Dermis blood vessel endothelial cell (primary cell): ENCODE data around the gene GPR26. TPM values are rescaled to one million over a fixed set of nuclear protein-coding genes. Genes with fewer than 3 reads are reported as not detected.

Source experiments
- DNase-seq: peaks from one replicate; pipeline ENCODE4 v3.0.0; 2010
- total RNA-seq: library from RNA; depleted of rRNA; stranded (reverse); fragments of >200 nt; gene quantifications from 2 replicates; pipeline ENCODE4 v1.2.3, GENCODE V29; 2014

GPR26 gene
- total RNA-seq, 1 donor from 2014 or later, result not detected

GRCh38 chr10:123648595-123648994, 17.6 kb upstream of the GPR26 start:
- DNase-seq, result no peak

DNA sequence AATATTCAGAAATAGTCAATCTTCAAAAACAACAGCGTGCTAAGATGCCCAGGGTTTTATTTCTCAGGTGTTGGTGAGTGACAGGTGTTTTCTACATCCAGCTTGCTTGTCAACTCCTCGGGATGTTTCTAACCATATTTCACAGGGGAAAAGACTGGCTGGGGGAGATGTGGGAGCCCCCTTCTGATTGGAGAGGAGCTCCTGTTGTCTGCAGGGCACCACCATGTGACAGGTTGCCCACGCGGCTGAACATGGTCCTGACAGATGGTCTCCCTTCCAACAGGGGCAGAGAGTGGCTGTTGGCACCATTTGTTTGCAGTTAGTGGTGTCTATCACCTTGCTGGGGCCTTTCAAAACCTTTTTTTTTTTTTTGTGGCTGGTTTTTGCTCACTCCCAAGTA, 16.5 kb upstream of the GPR26 start:
- no peak for DNase-seq

- no peak for DNase-seq
Observed at GRCh38 chr10:123651421-123652047, 14.6 kb upstream of the GPR26 start.

DNA sequence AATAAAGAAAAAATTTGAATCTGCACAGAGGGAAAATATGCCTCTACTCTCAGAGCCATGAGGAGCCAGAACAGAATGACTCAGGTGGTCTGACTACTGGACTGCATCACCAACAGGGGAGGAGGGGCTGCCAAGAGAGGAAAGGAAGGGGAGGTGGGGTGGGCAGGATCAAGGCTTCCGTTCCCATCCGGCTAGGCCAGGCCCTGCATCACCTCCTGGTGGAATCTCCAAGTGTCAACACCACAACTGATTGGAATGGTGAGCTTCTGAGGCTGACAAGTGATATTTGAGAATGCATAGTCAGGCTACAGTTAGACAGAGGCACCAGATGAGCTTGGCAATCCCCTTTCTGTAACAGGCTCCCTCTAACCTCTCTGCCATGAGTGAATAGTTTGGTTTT, 10.4 kb upstream of the GPR26 start:
- no peak for DNase-seq

GRCh38 chr10:123663522-123663921, 2.6 kb upstream of the GPR26 start:
- DNase-seq, result no peak

DNA sequence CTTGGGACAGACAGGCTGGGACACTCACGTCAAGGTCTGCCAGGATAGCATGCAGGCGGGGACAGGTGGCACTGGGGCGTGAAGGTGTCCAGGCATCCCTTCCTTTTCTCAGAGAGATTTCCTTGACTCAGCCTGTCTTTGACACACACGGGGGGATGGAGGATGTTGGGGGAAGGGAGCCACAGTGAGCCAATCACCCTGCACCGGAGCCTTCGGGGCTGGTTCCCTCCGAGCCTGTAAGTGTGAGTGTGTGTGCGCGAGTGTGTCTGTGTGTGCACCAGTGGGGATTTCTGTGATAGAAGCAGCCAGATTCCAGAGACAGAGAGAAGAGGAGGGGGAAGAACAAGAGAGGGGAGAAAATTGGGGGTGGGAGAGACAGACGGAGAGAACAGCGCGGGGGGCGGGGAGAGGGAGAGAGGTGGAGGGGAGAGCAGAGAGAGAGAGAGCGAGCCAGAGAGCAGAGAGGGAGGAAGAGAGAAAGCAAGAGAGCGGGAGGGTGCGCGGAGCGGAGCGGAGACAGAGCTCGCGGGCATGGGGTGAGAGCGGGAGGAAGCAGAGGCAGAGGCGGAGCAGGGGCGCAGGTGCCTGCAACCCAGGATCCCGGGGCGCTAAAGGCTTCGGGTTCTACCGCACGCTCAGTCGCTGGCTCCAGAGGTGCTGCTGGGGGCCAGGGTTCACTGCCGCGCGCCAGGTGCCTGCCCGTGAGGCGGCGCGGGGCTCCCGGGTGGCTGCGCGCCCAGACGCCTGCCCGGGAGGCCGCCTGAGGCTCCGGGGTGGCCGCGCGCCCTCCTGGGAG, 466 bp upstream of the GPR26 start:
- DNase-seq, result no peak

DNA sequence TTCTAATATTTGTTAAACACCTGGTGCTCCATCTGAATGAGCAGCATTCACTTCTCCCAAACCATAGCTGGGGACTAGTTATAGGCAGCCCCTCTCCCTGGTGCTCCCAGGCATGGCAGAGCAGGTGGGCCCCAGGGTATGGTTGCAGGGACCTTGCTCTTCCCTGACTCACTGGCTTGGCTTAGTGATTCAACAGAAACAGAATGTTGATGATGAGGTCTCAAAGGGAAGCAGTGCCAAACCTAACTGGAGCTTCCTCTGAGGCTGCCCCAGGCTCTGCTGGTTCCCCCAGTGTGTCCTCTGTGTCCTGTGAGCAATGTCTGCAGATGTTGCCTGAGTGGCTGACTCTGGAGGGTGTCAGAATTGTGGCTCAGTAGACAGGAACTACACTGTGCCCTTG, 3.7 kb downstream of the GPR26 start:
- no peak for DNase-seq

GRCh38 chr10:123673198-123673597, 7.0 kb downstream of the GPR26 start:
- no peak for DNase-seq

- no peak for DNase-seq
Observed at GRCh38 chr10:123674741-123675140, 8.6 kb downstream of the GPR26 start.

GRCh38 chr10:123675811-123676210, 9.7 kb downstream of the GPR26 start:
- no peak for DNase-seq

- DNase-seq, result no peak
Observed at GRCh38 chr10:123677556-123677955, 11.4 kb downstream of the GPR26 start.

DNA sequence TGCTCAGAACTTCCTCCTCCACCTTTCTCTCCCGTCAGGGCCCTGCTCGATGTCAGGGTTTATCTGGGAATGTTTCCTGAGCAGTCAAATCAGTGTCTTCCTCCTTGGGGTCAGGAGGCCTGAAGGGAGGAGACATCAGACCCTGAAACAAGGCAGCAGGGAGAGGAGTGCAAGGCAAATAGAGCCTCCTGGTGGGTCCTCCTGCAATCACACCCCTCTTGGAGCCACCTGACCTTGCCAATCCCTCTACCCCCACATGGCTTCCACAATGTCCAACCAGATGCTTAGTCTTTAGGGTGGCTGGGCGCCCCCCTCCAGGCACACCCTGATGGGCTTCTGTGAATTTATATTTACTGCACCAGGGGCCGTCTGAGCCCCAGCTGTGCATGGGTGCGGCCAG, 12.2 kb downstream of the GPR26 start:
- no peak for DNase-seq

DNA sequence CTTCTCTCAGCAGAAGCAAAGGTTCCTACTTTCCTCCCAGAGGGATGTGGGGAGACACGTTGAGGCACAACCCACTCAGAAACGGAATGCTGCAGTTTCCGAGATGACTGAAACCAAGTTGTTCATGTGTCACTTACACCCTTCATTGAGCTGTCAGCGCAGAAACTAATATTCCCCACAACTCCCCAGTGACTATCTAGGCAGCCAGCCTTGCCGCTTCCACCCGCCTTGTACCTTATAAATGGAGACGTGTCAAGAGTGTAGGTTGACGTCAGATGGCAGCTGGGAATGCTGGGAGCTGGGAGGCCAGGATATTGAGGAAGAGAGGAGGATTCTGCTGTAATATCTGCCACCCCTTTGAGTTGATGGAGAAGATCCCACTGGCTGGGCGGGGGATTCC, 15.1 kb downstream of the GPR26 start:
- DNase-seq, result no peak

DNA sequence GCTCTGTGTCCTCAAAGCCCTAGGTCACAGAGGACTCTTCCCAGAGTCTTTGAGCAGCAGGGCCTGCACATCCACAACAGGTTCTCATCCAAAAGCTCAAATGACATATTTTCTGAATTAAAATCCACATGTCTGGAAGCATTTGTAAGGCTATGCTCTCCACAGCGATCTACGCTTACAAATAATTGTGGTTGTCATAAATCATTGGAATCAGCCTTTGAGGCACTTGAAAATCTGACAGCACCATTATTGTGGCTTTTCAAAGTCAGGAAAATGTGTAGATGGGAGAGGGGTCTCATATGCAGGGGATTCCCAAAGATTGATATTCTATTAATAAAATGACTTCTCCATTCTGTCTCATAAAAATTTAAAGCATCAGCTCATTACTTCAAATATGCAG, 16.3 kb downstream of the GPR26 start:
- no peak for DNase-seq

DNA sequence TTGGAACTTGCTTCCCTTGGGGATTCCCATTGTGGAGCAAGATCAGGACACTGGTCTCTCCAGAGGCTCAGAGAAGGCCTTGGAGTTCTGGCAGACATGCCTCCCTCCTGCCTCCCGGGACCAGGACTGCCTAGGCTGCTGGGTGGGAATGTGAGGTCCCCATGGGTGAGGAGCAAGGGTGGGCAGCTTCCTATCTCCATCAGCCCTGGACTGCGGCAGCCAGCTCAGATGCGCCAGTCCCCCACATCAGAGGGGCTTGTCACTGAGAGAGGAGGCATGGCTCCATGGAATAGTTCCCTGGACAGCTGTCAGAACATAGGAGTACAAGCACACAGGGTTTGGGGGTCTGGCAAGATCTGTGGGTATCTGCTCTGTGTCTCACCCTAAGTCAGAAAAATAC, 17.3 kb downstream of the GPR26 start:
- no peak for DNase-seq

DNA sequence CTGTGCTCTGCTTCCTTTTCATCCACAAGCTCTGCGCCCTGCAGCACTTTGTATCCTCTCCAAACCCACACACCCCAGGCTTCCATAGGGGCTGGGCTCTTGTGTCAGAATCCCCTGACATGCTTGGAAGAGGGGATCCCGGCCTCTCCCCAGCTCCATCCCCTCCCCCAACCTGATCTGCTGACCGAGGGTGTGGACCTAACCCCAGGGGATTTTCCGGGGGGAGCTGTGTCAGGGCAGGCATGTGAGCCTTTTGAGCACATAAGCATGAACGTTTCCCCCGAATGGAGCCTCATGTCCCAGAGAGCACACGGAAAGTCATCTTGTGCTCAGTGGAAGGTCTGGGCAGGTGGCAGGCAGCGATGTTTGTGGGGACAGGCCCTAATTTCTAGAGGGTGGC, 17.7 kb downstream of the GPR26 start:
- DNase-seq, result no peak

DNA sequence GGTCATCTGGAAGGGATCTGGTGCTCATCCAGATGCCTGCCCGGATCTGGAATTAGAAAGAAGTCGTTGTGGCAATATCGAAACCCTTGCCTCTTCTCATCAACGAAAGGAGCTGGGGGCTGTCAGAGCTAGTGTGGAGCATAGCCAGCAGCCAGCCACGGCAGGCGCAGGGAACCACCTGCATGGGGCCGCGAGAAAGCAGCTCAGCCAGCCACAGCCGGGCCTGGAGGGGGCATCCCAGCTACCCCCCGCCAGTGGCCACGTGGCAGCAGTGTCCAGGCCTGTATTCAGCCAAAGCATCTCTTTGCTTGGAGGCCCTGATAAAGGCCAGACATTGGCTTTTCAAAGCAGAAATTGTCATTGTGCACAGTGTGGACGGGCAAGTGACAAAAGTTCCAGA, 19.1 kb downstream of the GPR26 start:
- no peak for DNase-seq

- DNase-seq, result no peak
Observed at GRCh38 chr10:123687758-123688157, 21.6 kb downstream of the GPR26 start.

DNA sequence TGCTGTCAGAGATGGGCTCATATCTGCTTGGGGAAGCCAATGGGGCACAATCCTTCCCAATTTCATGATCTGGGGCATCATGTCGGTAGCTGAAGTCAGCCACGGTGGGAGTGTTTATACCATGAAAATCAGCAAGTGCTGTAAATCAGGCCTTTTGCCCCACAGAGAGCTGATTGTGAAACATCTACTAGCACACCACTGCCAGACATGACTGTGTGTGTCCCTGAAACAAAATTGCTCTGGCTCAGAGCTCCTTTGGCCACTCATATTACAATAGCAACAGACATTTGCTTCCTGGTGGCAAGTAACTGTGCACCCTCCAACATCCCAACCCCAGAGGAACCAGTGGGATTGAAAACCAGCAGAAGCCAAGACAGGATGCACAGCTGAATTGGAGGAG, 23.7 kb downstream of the GPR26 start:
- no peak for DNase-seq

GRCh38 chr10:123703195-123703790, 37.1 kb downstream of the GPR26 start:
- DNase-seq, result no peak

DNA sequence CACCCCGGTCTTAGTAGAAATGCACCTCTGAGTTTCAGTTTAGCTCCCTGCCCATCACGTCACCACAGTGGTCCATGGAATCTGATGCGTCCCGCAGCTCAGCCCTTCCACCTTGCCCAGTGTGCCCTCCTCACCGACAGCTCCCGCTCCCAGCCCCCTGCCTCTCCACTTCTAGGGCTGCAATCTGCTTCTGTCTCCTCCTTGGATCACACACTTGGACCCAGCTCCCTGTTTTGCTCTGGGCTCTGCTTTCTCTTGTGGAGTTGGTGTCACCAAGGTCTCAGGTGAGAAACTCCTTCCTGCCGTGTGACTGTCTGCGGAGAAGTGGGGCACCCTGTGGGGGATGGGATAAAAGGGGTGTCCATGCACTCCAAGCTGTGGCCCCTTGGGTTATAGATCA, 37.9 kb downstream of the GPR26 start:
- no peak for DNase-seq

GRCh38 chr10:123704812-123705211, 38.7 kb downstream of the GPR26 start:
- no peak for DNase-seq

GRCh38 chr10:123706236-123706635, 40.1 kb downstream of the GPR26 start:
- DNase-seq, result no peak

- no peak for DNase-seq
Observed at GRCh38 chr10:123715546-123715945, 49.4 kb downstream of the GPR26 start.
